GM21367 (cell line): Measurements from ENCODE around the gene WWOX.

ENCODE experiments used
- ATAC-seq: cut with Tn5 transposase; IDR thresholded peaks from one replicate; pipeline ENCODE4 v1.9.1; 2021; ENCODE audit not compliant: unreplicated experiment

The WWOX gene

GRCh38 chr16:78956859-78957258 is 857.4 kb downstream of the WWOX start:
- ATAC-seq, result no peak

GRCh38 chr16:78957317-78958100 is 858.1 kb downstream of the WWOX start:
- no peak for ATAC-seq

- no peak for ATAC-seq
Observed at GRCh38 chr16:78961464-78961863, 862.0 kb downstream of the WWOX start.

DNA sequence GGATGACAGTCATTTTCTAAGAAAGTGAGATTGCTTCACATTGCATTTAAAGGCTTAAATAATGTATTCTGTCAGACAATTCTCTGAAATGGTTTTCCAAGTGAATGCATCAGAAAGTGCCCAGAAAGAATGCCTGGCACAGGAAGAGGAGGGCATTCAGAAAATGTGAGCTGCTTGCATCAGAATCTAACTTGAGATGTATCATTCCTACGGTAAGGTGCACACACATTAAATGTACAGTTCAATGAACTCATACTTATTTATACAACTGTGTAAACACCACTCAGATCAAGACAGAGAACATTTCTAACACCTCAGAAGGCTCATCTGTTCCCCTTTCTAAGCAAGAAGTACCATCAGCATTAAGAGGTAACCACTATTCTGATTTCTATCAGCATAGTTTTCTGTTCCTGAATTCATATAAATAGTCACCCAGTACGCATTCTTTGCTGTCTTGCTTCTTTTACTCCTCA is 863.0 kb downstream of the WWOX start:
- peak; percentile 90 for ATAC-seq

DNA sequence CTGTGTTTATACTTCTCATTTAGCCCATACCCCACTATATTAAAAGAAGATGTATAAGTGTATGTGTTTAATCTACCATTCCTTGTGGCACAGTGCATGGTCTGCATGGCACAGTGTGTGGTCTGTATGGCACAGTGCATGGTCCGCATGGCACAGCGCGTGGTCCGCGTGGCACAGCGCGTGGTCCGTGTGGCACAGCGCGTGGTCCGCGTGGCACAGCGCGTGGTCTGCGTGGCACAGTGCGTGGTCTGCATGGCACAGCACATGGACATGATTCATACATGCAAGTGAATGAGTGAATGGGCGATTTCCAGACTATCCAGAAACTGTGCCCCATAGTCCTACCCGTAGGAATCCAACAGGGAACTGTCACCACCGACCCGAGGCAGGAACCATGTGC is 868.5 kb downstream of the WWOX start:
- ATAC-seq, result no peak

- no peak for ATAC-seq
Observed at GRCh38 chr16:78969721-78970120, 870.3 kb downstream of the WWOX start.

GRCh38 chr16:78970650-78971049 is 871.2 kb downstream of the WWOX start:
- ATAC-seq, result no peak

GRCh38 chr16:78972006-78972405 is 872.6 kb downstream of the WWOX start:
- ATAC-seq, result no peak

- no peak for ATAC-seq
Observed at GRCh38 chr16:78972986-78973385, 873.5 kb downstream of the WWOX start.

- no peak for ATAC-seq
Observed at GRCh38 chr16:78976212-78976611, 876.8 kb downstream of the WWOX start.

DNA sequence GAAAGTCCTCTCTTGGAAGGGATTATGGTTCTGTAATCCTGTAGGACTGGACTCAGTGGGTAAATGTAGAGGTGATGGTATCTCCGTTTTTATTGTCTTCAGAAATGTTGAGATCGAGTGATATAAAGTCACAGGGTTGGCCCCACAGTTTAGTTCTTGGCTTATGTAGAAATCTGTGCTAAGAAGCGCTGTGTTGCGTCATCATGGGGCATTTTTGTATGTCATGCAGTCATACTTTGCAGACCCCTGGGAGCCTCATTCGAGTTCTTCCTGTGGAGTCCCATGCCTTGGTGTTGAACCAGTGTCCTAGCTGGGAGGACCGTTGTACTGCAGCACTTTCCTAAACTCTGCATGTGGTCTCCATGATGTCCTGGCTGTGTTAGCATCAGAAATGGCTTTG is 881.4 kb downstream of the WWOX start:
- no peak for ATAC-seq

DNA sequence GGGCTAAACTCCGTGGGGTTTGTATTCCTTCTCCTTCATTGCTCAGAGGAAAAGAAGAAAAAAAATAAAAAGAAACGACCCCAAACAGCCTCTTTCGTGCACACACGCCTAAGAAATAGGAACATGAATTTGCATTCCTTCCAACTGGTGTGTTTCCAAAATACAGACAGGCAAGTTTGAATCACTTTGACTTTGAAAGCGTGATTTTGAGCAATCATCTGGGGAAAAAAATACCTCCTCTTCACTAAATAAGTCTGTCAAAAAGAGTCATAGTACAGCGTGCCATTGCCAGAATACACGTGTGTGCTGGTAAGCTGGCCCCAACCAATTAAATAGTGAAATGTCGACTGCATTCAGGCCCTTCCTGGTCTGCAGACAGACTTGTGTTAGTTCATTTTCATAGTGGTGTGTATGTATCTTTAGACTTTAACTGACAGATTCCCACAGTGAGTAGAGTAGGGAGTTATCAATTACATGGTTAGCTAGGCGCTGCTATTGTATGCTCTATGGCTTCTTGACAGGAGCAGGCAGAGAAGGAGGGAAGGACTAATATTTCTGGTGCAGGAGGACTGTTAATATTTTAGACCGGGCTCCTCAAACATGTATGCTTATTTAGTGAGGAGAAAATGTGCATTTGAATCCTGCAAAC is 882.8 kb downstream of the WWOX start:
- ATAC-seq, result no peak

GRCh38 chr16:78984324-78984723 is 884.9 kb downstream of the WWOX start:
- ATAC-seq, result no peak

DNA sequence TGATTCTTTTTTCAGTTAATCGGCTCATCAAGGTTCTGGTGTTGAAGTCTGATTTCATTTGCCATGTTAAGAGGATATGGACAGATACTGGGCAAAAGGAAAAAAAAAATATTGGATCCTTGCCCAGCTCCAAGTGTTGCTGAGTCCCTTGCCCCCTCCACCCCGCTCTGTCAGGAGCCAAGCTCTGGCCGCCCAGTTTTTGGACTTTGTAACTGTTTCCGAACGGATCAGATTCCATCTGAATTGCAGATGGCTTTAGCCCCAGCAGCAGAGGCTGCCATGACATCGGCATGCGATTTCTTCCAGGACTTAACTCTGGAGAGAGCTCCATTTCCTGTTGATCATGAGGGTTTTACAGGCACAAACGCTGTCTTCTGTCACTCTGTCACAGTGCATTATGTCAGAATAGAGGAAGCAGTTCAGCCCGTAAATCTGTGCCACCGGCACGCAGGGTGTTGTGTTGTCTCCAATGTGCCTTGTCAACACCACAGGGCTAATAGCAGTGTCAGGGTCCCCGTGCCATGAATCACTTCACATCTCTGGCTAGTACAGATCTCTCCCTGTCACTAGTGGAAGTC is 885.5 kb downstream of the WWOX start:
- no peak for ATAC-seq

DNA sequence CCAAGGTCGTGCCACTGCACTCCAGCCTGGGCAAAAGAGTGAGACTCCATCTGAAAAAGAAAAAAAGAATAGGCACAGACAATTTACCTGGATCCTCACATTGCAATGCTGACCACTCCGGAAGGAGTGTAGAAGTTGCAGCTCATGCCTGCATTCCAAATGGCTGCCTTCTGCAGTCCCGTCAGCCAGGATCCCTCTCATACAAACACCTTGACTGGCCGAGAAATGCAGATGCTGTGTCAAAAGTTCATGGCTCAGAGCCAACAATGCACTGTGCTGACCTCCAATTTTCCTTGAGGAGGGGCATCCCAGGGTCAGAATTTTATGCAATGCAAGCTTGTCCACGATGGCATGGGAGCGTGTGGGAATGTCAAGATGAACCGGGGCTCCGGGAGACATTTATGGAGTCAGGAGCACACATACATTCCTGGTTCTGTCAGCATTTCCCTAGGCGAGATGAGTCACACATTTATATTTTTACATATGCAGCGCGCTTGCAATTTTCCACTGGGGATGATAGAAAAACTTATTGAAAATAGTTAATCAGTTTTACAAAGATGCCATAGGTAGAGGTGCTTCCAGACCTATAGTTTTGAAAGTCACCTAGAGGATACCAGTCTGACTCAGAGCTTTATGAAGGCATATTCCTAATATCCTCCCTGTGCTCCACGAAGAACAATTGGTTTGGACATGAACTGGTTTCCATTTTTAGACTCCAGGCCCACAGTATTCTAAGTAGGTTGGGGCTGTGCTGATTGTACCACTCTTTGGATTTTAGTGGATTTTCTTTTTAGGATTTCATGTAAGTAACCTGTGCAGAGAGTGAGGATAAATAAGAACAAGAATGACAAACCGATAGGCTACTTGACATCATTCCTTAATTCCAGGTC is 886.5 kb downstream of the WWOX start:
- ATAC-seq, result no peak

- no peak for ATAC-seq
Observed at GRCh38 chr16:78987666-78988065, 888.2 kb downstream of the WWOX start.

- ATAC-seq, result no peak
Observed at GRCh38 chr16:78988361-78988969, 889.0 kb downstream of the WWOX start.

GRCh38 chr16:78990309-78990701 is 890.9 kb downstream of the WWOX start:
- no peak for ATAC-seq

DNA sequence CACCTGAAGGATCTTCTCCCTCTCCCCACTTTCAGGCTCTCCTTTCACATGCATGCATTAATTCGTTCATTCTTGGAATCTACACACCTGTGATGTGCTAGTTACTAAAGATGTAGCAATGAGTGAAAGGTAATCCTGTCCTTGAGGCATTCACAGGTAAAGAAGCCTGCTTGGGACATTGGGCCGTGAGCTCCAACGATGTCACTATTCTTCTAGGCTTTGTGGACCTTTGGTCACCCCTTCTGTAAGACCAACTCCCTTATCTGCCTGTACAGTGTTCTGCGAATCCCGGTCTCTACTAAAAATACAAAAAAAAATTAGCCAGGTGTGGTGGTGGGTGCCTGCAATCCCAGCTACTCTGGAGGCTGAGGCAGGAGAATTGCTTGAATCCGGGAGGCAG is 892.5 kb downstream of the WWOX start:
- no peak for ATAC-seq

DNA sequence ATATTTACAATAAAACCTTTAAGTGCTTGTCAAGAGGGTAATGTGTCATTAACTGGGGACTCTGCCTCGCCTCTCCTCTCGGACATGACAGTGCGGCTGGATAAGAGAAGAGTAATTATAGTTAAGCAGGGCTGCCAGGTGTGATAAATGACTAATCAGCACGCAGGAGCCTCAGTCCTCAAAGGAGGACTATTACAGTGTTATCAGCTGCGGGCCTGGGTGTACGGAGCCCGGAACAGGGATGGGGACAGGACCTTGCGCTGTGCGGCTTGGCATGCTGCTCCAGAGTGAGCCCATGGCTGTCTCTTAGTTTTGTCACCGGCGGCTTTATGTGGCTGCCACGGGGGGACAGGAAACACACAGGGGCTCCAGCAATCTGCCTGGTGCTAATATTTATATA is 893.9 kb downstream of the WWOX start:
- ATAC-seq, result no peak
